Endothelial cell (in vitro differentiated cells): ENCODE results near the gene KCNIP1. TPM values are rescaled to one million over a fixed set of nuclear protein-coding genes. Genes with fewer than 3 reads are reported as not detected.

Experiments
- DNase-seq: peaks from one replicate; pipeline ENCODE4 v3.0.0; 2021; ENCODE audit warnings: low spot score
- H3K27ac Mint-ChIP-seq: one replicate; pipeline ENCODE4 v1.8.0; 2021; ENCODE audit warnings: mixed read lengths, inconsistent platforms; ENCODE audit not compliant: unreplicated experiment
- H3K27me3 Mint-ChIP-seq: one replicate; pipeline ENCODE4 v1.8.0; 2021; ENCODE audit warnings: mild to moderate bottlenecking, moderate library complexity, mixed read lengths, inconsistent platforms; ENCODE audit not compliant: unreplicated experiment
- H3K36me3 Mint-ChIP-seq: one replicate; pipeline ENCODE4 v1.8.0; 2021; ENCODE audit warnings: mild to moderate bottlenecking, low read depth, mixed read lengths, inconsistent platforms; ENCODE audit not compliant: unreplicated experiment
- H3K4me1 Mint-ChIP-seq: one replicate; pipeline ENCODE4 v1.8.0; 2021; ENCODE audit warnings: mild to moderate bottlenecking, mixed read lengths, inconsistent platforms; ENCODE audit not compliant: unreplicated experiment
- H3K4me3 Mint-ChIP-seq: one replicate; pipeline ENCODE4 v1.8.0; 2021; ENCODE audit warnings: mild to moderate bottlenecking, mixed read lengths, inconsistent platforms; ENCODE audit not compliant: unreplicated experiment
- H3K9me3 Mint-ChIP-seq: one replicate; pipeline ENCODE4 v1.8.0; 2021; ENCODE audit warnings: mixed read lengths, inconsistent platforms; ENCODE audit not compliant: unreplicated experiment
- total RNA-seq: library from RNA; stranded (reverse); fragmentation: NEBNext Ultra II Directional; extraction: Animal tissue kit (Norgen Biotek cat#: 25700); gene quantifications from one replicate; pipeline ENCODE4 v1.2.1, GENCODE V29; 2021; ENCODE audit not compliant: unreplicated experiment
- TF ChIP-seq, protein P1 (sequence below): fragments of 200-600 bp; sonication (generic); IDR thresholded peaks from one replicate; pipeline ENCODE4 v1.5.0; 2021; ENCODE audit warnings: antibody characterized with exemption; ENCODE audit not compliant: unreplicated experiment

Gene KCNIP1
- total RNA-seq, 1 donor from 2014 or later: 6.1 TPM

DNA sequence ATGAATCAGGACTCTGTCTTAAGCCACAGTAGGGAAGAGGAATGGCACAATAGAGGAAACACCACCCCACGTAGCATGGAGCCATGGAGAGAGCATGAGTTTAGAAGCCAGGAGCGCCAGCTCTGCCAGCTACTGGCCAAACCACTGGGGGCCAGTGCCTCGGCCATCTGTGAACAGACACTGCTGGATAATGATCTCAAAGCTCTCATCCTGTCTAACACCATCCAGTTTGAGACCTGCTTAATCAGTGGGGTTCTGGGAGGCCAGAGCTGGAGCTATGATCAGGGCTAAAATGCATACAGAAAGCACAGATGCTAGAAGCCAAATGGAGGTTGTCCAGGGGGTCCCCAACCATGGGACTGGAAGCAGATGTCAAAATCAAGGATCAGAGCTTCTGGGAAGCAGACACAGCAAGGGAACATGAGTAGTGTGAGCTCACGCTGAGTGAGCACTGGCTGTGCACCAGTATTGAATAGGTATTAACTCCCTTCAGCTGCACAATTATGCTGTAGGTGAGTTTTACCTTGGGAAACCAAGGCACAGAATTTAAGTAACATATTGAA lies 92.7 kb downstream of the KCNIP1 start:
- Mint-ChIP-seq H3K4me3 (no peak overlapping the region), H3K27me3 (peaks cover 6% of the 10 kb centered on the region), H3K27ac (no peak overlapping the region), H3K36me3 (peaks cover under 1% of the 10 kb centered on the region), H3K9me3 (no peaks in the 10 kb centered on the region), H3K4me1 (peaks cover 18% of the 10 kb centered on the region)
- TF ChIP-seq, protein P1, sequence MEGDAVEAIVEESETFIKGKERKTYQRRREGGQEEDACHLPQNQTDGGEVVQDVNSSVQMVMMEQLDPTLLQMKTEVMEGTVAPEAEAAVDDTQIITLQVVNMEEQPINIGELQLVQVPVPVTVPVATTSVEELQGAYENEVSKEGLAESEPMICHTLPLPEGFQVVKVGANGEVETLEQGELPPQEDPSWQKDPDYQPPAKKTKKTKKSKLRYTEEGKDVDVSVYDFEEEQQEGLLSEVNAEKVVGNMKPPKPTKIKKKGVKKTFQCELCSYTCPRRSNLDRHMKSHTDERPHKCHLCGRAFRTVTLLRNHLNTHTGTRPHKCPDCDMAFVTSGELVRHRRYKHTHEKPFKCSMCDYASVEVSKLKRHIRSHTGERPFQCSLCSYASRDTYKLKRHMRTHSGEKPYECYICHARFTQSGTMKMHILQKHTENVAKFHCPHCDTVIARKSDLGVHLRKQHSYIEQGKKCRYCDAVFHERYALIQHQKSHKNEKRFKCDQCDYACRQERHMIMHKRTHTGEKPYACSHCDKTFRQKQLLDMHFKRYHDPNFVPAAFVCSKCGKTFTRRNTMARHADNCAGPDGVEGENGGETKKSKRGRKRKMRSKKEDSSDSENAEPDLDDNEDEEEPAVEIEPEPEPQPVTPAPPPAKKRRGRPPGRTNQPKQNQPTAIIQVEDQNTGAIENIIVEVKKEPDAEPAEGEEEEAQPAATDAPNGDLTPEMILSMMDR: no peak
- DNase-seq: no peak

DNA sequence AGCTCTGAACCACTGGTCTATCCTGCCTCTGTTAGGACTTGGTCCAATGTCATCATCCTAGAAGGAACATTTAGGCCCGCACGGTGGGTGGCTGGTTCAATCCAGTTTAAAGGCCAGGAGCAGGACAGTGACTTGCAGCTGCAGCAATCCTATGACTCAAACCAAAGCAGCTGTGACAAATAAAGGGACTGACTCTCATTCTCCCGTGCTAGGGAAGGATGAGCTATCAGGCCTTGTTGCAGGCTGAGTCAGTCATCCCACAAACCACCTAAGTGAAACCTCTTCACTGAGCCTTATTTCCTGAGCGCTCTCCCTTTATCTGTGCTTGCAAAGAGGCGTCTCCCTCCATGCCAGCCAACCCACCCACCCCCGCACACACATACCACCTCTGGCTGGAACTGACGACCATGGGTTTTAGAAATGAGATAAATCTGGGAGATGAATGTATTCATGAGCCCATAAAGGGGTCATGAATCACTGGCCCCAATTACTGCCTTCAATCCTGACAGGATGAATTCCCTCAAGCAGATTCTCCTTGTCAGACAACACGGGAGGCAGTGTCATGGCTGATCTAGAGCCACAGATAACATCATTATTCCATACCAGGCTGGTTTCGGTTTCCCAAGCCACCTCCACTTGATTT lies 93.4 kb downstream of the KCNIP1 start:
- TF ChIP-seq, protein P1: no peak
- Mint-ChIP-seq H3K4me1 (peaks cover 18% of the 10 kb centered on the region), H3K27ac (no peak overlapping the region), H3K27me3 (peaks cover 3% of the 10 kb centered on the region), H3K9me3 (no peaks in the 10 kb centered on the region), H3K36me3 (no peaks in the 10 kb centered on the region), H3K4me3 (no peak overlapping the region)
- DNase-seq: no peak

DNA sequence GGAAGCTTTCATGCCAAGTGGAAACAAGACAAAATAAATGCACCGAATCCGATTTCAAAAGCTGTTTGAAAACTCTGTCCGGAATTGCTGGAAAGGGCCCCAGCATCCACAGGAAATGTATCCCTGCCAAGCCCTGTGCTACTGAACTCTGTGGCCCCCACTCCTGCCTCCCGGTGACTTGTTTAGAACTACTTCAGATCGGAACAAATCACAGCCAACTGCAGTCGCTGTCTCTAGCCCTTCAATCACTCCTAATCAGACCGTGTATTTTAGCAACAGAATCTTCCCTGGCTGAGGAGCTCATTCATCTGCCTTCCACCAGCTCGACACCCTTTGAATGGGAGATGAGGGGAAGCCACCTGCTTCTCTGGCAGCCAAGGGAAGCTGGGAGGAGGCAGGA lies 94.1 kb downstream of the KCNIP1 start:
- TF ChIP-seq, protein P1: no peak
- no peak overlapping the region for H3K27ac Mint-ChIP-seq
- no peak overlapping the region for H3K4me3 Mint-ChIP-seq
- H3K36me3 Mint-ChIP-seq: no peaks in the 10 kb centered on the region
- no peak for DNase-seq
- peaks cover 3% of the 10 kb centered on the region for H3K27me3 Mint-ChIP-seq
- H3K9me3 Mint-ChIP-seq: no peaks in the 10 kb centered on the region
- peaks cover 18% of the 10 kb centered on the region for H3K4me1 Mint-ChIP-seq

DNA sequence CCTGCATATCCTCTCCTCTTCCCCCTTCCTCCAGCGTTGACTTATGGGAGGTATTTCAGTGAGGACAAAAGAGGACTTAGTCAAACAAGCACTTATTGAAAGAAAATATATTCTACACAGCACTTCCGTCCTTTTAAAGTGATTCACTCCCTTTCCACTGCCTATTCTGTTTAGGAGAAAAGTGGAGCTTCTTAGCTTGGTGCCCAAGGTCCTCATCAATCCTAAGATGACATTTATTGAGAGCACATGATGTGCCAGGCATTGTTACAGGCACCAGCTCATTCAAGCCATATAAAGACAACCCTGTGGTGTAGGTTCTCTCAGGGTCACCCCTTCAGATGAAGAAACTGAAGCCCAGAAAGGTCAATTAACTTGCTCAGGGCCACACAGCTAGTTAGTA lies 95.9 kb downstream of the KCNIP1 start:
- TF ChIP-seq, protein P1: no peak
- H3K27me3 Mint-ChIP-seq: peaks cover 3% of the 10 kb centered on the region

DNA sequence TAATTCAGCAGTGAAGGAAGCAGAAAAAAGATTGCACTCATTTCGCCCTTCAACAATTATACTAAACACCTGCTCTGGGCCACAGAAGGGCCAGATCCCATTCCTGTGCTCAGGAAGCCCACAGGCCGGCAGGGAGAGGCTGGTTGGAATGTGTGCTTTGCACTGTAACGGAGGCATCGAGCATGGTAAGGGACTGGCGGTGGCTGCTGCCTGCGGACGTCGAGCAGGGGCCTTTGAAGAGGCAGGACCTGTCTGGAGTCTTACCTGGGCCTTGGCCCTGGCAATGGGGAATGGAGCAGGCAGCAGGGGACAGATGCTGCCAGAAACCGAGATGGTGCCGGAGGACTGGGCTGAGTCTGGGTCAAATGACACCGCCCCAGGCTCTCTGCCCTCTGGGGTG lies 97.8 kb downstream of the KCNIP1 start:
- H3K27me3 Mint-ChIP-seq: peaks cover 3% of the 10 kb centered on the region

More for the DNA sequence above, 95.9 kb downstream of the KCNIP1 start:
- Mint-ChIP-seq H3K27ac (no peak overlapping the region), H3K36me3 (no peaks in the 10 kb centered on the region), H3K4me1 (peaks cover 20% of the 10 kb centered on the region), H3K9me3 (no peaks in the 10 kb centered on the region), H3K4me3 (no peak overlapping the region)
- no peak for DNase-seq

More for the DNA sequence above, 97.8 kb downstream of the KCNIP1 start:
- DNase-seq: no peak
- H3K9me3 Mint-ChIP-seq: no peaks in the 10 kb centered on the region
- H3K4me3 Mint-ChIP-seq: no peak overlapping the region
- TF ChIP-seq, protein P1: no peak
- H3K36me3 Mint-ChIP-seq: no peaks in the 10 kb centered on the region
- no peak overlapping the region for H3K27ac Mint-ChIP-seq
- peaks cover 21% of the 10 kb centered on the region for H3K4me1 Mint-ChIP-seq
